ENCODE data around the gene NEU1. TPM values are rescaled to one million over a fixed set of nuclear protein-coding genes. Genes with fewer than 3 reads are reported as not detected.

NEU1 gene
- total RNA-seq, 1 experiment from 2014 or later: 44.8 TPM

GRCh38 chr6:31875877-31876276 is 13.3 kb upstream of the NEU1 start (continued):
- TF ChIP-seq ZNF138 (CRISPR knock-in tag; conservative IDR thresholded peaks at IDR 0.05) (no peak), CDX4 (CRISPR knock-in tag; IDR thresholded peaks at IDR 0.05; ENCODE audit: borderline replicate concordance) (no peak), ZNF671 (CRISPR knock-in tag; IDR thresholded peaks at IDR 0.05) (no peak)

GRCh38 chr6:31874836-31875572 is 12.4 kb upstream of the NEU1 start:
- Mint-ChIP-seq H3K4me1 (peaks cover 16% of the 10 kb centered on the region), H3K27ac (no peak overlapping the region), H3K27me3 (ENCODE audit: low read depth) (no peaks in the 10 kb centered on the region), H3K9me3 (no peaks in the 10 kb centered on the region), H3K4me3 (no peak overlapping the region), H3K36me3 (peaks cover 3% of the 10 kb centered on the region; the same call in 1 of the 2 replicates)
- POLR2A ChIA-PET: no interaction called here
- CTCF ChIA-PET: no interaction called here
- DNase-seq (ENCODE audit: low spot score) (no peak), ATAC-seq (no peak)
- no peak for TF ChIP-seq RELA (CRISPR knock-in tag; IDR thresholded peaks at IDR 0.05; ENCODE audit: borderline replicate concordance)
- TF ChIP-seq IRF2 (CRISPR knock-in tag; IDR thresholded peaks at IDR 0.05; ENCODE audit: borderline replicate concordance, low read depth): no peak
- no peak for TF ChIP-seq E2F1 (CRISPR knock-in tag; IDR thresholded peaks at IDR 0.05)
- no peak for TF ChIP-seq ESRRA (CRISPR knock-in tag; IDR thresholded peaks at IDR 0.05; ENCODE audit: borderline replicate concordance)
- no peak for TF ChIP-seq ZNF512 (CRISPR knock-in tag; IDR thresholded peaks at IDR 0.05; ENCODE audit: borderline replicate concordance)
- no peak for TF ChIP-seq SP1 (CRISPR knock-in tag; conservative IDR thresholded peaks at IDR 0.05)
- TF ChIP-seq AR (CRISPR knock-in tag; IDR thresholded peaks at IDR 0.05): no peak
- TF ChIP-seq ARID4B (CRISPR knock-in tag; IDR thresholded peaks at IDR 0.05; ENCODE audit: borderline replicate concordance): no peak
- no peak for TF ChIP-seq IRF1 (CRISPR knock-in tag; IDR thresholded peaks at IDR 0.05)
- TF ChIP-seq GRHL2 (CRISPR knock-in tag; IDR thresholded peaks at IDR 0.05; ENCODE audit: insufficient replicate concordance, severe bottlenecking): no peak
